ENCODE results near the gene SS18L1.

- TF ChIP-seq, protein P1, sequence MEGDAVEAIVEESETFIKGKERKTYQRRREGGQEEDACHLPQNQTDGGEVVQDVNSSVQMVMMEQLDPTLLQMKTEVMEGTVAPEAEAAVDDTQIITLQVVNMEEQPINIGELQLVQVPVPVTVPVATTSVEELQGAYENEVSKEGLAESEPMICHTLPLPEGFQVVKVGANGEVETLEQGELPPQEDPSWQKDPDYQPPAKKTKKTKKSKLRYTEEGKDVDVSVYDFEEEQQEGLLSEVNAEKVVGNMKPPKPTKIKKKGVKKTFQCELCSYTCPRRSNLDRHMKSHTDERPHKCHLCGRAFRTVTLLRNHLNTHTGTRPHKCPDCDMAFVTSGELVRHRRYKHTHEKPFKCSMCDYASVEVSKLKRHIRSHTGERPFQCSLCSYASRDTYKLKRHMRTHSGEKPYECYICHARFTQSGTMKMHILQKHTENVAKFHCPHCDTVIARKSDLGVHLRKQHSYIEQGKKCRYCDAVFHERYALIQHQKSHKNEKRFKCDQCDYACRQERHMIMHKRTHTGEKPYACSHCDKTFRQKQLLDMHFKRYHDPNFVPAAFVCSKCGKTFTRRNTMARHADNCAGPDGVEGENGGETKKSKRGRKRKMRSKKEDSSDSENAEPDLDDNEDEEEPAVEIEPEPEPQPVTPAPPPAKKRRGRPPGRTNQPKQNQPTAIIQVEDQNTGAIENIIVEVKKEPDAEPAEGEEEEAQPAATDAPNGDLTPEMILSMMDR (IDR thresholded peaks at IDR 0.05) = no peak
- TF ChIP-seq POLR2AphosphoS5 (IDR thresholded peaks at IDR 0.05) = no peak
- no peak for TF ChIP-seq POLR2A (IDR thresholded peaks at IDR 0.05)
- TF ChIP-seq EP300 (IDR thresholded peaks at IDR 0.05) = no peak
These were observed 54.9 kb downstream of the SS18L1 start for GRCh38 chr20:62198496-62198895.

Data from upper lobe of left lung (tissue), 4 donors.